Measurements from ENCODE around the gene GTPBP1.

GTPBP1 gene

GRCh38 chr22:38705235-38706100 is at the start of gene GTPBP1:
Gene GTPBP1, plus strand, starts transcription at chr22:38705944. Its CDS starts 12 bp downstream, at chr22:38705956.
- peak; percentile 100 for DNase-seq (ENCODE audit: low spot score)

- DNase-seq (ENCODE audit: low spot score) = peak; percentile 92
Observed at GRCh38 chr22:38656256-38657044, 49.3 kb upstream of the GTPBP1 start, which contains the start of the genes CBY1 and FAM227A. Gene CBY1, plus strand, starts transcription at chr22:38656638. Its CDS starts 11,417 bp downstream, at chr22:38668055. Gene FAM227A, minus strand, starts transcription at chr22:38656392. Its CDS starts 6,224 bp downstream, at chr22:38650168.

DNA sequence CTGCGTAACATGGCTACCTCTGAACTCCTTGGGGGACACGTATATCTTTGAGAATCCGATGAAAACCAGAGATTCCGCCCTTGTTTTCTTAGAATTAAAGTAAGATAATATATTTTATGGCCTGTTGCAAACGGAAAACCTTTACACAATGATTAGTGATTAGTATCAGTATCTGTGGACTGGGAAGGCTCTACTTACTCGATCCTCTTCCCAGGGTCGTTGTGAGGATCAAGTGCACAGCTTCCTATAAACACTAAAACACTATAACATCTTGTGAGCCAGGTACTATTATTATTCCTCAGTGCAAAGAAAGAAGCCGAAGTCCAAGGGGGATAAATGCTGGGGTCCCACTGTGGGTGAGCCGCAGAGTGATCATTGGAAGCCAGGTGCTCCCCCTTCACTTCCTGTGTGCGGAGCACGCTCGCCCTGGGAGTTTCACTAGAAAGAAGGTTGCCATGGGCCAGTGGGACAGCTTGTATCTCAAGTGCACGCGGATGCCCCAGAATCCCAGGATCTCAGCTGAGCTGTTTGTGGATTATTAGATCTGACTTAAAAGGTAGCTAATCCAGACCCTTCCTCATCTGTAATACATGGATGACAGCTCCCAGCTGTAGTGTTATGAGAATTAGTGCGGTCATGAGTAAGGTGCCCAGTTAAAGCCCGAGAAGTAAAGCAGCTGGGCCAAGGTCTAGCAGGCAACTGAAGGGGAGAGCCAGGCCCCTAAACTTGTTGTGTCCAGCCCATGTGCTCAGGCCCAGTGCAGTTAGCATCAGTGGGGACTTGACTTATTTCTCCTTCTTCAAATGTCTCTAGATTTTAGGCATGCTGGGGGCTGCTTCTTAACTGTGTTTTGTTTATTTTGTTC is 48.5 kb upstream of the GTPBP1 start:
- DNase-seq (ENCODE audit: low spot score) = peak; percentile 63

DNA sequence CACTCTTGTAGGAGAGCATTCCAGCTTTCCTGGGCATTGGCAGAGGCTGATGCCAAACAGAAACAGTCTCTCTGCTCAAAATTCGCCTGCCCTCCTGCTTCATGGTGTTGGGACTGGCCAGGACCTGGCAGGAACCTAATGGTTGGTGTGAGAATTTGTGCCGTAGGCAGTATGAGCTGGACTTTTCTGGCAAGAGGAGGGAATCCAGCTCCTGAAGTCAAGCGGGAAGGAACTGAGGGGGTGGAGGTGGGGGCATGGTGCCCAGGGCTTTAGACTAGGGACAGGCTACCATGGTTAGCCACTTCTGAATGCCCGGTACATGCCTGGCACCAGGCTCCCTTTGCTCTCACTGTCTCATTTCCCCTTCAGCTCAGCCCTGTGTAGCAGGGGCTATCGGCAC is 30.9 kb upstream of the GTPBP1 start:
- DNase-seq (ENCODE audit: low spot score) = no peak

DNA sequence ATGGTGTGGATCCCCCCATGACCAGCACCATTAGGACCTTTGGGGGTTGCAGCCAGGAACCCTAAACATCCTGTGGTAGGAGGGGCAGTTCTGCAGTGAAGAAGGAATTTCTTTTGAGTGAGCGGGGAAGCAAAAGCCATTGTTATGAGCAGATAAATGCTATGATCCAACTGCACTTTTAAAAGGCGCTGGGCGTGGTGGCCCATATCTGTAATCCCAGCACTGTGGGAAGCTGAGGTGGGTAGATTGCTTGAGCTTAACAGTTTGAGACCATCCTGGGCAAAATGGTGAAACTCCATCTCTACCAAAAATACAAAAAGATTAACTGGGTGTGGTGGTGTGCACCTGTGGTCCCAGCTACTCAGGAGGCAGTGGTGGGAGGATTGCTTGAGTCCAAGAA is 29.9 kb upstream of the GTPBP1 start:
- no peak for DNase-seq (ENCODE audit: low spot score)

- DNase-seq (ENCODE audit: low spot score) = peak; percentile 90
Observed at GRCh38 chr22:38681582-38682335, 24.0 kb upstream of the GTPBP1 start, which contains the start of gene TOMM22. Gene TOMM22, plus strand, starts transcription at chr22:38681957. Its CDS starts 22 bp downstream, at chr22:38681979.

GRCh38 chr22:38684895-38685294 is 20.8 kb upstream of the GTPBP1 start:
- no peak for DNase-seq (ENCODE audit: low spot score)

- no peak for DNase-seq (ENCODE audit: low spot score)
Observed at GRCh38 chr22:38685761-38686160, 20.0 kb upstream of the GTPBP1 start.

GRCh38 chr22:38689651-38690050 is 16.1 kb upstream of the GTPBP1 start:
- no peak for DNase-seq (ENCODE audit: low spot score)

DNA sequence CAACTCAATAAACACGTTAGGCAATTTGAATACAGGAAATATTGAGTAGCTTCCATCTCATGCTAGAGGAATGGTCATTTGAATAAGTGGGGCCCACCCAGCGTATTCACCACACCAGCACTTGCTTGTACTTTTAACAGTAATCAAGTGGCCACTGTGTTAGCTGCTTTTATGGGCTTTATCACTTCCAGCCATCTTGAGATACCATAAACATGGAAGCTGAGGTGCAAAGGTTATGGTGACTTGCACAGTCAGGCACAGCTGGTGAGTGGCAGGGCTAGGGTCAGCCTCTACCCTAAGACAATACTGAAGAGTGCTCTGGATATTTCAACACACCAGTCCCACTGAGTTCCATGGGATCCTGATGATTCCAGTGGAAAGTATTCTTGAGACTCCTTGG is 11.7 kb upstream of the GTPBP1 start:
- no peak for DNase-seq (ENCODE audit: low spot score)

GRCh38 chr22:38694940-38695339 is 10.8 kb upstream of the GTPBP1 start:
- DNase-seq (ENCODE audit: low spot score) = no peak

- peak; percentile 96 for DNase-seq (ENCODE audit: low spot score)
Observed at GRCh38 chr22:38696606-38697424, 8.9 kb upstream of the GTPBP1 start.

DNA sequence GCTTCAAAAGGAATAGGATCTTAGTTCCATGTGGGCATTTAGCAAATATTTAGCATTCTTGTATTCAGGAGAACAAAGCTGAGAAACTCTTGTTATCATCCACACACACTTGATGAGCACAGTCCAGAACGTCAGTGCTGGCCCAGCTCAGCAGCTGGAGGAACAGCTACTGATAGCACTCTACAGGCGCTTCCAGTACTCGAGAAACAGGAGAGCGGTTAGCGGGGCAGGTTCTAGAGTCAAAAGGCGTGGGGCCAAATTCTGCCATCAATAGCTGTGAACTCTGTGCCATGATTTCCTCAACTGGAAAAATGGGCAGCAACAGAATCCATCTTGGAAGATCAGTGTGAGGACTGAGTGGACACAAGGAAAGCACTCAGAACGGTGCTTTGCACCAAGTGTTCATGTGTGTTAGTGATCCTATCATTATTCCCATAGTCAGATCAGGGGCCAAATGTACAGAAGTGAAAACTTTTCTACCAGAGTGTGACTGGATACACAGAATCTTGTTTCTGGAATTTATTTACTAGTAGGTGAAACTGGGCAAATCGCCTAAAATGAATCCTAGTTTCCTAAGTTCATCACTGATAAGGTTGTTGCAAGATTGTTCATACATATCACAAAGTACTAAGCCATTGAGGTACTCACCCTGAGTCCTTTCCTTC is 8.2 kb upstream of the GTPBP1 start:
- no peak for DNase-seq (ENCODE audit: low spot score)

DNA sequence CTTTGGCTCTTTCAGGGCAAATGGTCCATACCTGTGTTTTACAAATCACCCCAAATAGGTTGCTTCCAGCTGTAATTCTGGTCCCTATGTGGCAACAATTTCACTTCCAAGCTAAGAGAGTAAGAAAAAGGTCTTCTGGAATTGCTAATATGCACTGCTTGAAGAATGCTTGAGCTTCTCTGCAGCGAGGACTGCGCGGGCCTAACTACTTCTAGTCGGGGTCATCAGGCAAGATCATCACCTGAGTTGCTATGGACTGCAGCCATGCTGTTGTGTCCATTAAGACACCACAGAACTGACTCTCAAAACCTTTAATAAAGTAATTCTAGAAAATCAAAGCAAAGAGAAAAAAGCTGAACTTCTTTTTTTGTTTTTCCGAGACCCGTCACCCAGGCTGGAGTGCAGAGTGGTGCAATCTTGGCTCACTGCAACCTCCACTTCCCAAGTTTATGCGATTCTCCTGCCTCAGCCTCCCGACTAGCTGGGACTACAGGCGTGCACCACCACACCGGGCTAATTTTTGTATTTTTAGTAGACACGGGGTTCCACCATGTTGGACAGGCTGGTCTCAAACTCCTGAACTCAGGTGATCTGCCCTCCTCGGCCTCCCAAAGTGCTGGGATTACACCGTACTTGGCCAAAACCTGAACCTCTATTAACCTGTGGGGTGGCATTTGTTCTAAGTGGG is 7.2 kb upstream of the GTPBP1 start:
- no peak for DNase-seq (ENCODE audit: low spot score)

- no peak for DNase-seq (ENCODE audit: low spot score)
Observed at GRCh38 chr22:38699143-38699542, 6.6 kb upstream of the GTPBP1 start.

DNA sequence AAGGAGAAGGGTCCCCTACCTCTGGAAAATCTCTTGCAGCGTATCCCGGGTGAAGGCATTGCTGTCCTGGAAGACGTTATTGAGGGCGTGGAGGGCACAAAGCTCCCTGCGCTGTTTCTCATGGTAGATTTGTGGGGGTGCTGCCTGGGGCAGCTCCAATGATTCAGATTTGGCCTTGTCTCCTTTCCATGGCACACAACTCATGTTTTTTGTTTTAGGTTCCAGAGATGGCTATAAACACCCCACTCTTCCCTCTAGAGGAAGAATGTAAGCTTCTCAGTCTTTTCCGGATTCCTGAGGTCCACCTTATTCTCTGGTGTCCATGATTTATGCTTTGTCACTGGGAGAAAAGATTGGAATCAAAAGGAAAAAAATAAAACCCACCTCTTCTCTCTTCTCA is 6.0 kb upstream of the GTPBP1 start:
- peak; percentile 77 for DNase-seq (ENCODE audit: low spot score)

- DNase-seq (ENCODE audit: low spot score) = peak; percentile 56
Observed at GRCh38 chr22:38700270-38700788, 5.4 kb upstream of the GTPBP1 start.

GRCh38 chr22:38700789-38701628 is 4.7 kb upstream of the GTPBP1 start, which contains the start of gene JOSD1:
Gene JOSD1, minus strand, starts transcription at chr22:38700943. Its CDS starts 956 bp downstream, at chr22:38699987.
- DNase-seq (ENCODE audit: low spot score) = peak; percentile 93
